ENCODE measurements around the gene KLHDC7B.
A peak's percentile ranks its signal among the peaks of the same experiment; 100 is the strongest.

KLHDC7B gene

DNA sequence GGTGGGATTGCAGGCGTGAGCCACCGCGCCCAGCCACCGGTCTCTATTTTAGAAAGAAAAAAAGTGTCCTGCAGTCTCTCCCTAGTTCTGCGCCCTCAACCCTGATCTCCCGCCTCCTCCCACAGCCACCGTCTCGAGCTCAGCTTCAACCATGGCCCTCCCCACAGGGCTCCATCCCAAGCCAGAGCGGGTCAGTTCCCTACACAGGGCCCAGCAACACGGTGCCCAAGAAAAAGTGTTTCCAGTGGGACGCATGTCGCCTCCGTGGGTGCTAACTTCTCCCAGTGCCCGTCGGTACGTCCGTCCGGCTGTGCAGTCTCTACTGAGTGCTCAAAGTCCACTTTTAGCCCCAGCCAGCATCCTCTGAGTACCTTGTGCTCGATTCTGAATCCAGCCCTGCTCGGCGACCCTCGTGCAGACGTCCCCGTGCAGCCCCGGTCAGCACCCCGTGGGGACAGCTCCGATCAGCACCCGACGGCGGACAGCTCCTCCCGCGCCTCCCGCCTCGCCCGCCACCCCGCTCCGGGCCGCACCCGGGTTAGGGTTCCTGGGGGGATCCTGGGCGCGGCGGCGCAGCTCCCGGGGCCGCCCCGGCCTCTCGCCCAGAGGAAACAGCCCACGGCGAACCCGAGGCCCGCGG, 54.2 kb downstream of the KLHDC7B start:
- DNase-seq: peak; percentile 54

DNA sequence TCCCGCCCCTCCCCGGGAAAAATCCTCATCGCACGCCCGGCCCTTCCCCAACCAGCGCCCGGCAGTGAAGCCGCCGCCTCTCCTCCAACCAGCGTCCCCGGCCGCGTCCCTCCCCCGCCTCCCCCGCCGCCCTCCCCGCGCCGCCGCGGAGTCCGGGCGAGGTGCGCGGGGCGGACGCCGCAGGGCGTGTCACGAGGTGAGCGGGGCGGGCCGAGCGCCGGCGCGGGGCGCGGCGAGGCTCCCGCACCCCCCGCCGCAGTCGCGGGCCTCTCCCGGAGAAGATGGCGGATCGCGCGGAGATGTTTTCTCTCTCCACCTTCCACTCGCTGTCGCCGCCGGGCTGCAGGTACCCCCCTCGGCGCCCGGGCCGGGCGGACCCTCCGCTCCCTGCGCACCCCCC, 54.8 kb downstream of the KLHDC7B start, which contains the start of gene MAPK8IP2:
MAPK8IP2 (plus strand) TSS at position 256 of the 400 bp plus-strand sequence; CDS start at position 282, 26 bp downstream.
- no peak for DNase-seq
